Epithelial cell of prostate (primary cell): Measurements from ENCODE around the gene RPS27L.
"Not testable (repeated sequence)": the region's sequence is repeated elsewhere in the genome, so short reads cannot be mapped to it uniquely, and the experiment has no call there.

Experiments
- DNase-seq: peaks from one replicate; pipeline ENCODE4 v3.0.0-alpha.2; 2011; ENCODE audit warnings: low read depth, low spot score
- H3K27ac ChIP-seq: fragments of 450-650 bp; 2 replicates; pipeline ENCODE4 v1.5.1; 2017; ENCODE audit warnings: mild to moderate bottlenecking

RPS27L gene

GRCh38 chr15:63104727-63105126 is 52.5 kb downstream of the RPS27L start:
- no peak for DNase-seq
- H3K27ac ChIP-seq: no peak overlapping the region

DNA sequence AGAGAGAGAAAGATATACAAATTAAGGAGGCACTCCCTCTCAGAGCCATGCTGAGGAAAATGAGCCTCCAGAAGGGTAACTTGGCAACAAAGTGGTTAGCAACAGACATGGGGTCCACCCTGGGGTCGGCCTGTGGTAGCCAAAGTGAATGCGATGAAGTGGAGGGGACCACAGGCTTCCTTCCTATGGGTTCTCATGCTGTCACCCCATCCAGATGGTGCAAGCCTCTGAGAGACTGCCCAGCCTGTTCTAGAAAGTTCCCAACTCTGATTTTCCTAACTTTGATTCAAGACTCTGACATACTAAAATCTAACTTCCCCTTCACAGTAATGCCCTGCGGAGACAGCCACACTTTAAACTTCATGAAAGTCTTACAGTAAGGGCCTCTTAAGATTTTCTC is 53.9 kb downstream of the RPS27L start:
- no peak overlapping the region for H3K27ac ChIP-seq
- DNase-seq: no peak

DNA sequence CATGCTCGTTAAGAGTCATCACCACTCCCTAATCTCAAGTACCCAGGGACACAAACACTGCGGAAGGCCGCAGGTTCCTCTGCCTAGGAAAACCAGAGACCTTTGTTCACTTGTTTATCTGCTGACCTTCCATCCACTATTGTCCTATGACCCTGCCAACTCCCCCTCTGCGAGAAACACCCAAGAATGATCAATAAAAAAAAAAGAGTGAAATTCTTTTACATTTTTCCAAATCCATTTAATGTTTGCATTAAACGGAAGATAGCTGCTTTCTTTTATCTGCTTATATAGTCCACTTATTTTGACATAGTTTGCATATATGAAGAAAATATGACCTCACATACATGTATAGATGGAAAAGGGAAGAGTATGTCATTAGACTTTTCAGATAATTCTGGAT is 57.7 kb downstream of the RPS27L start:
- not testable (repeated sequence) for H3K27ac ChIP-seq, DNase-seq

GRCh38 chr15:63098901-63099300 is 58.4 kb downstream of the RPS27L start:
- DNase-seq, H3K27ac ChIP-seq: not testable (repeated sequence)
